ENCODE results near the gene LRRD1.
"Not testable (repeated sequence)": the region's sequence is repeated elsewhere in the genome, so short reads cannot be mapped to it uniquely, and the experiment has no call there.

Gene LRRD1

GRCh38 chr7:92137557-92137956 lies 41.4 kb downstream of the LRRD1 start:
- DNase-seq = no peak

GRCh38 chr7:92135052-92135889 lies 43.7 kb downstream of the LRRD1 start:
- DNase-seq = peak; percentile 4

GRCh38 chr7:92134271-92135051 lies 44.5 kb downstream of the LRRD1 start, which contains the start of gene CYP51A1:
TSS of gene CYP51A1 (minus strand) at chr7:92134477. CDS start at chr7:92134364, 113 bp downstream.
- peak; percentile 91 for DNase-seq

- DNase-seq = peak; percentile 68
Measured at GRCh38 chr7:92133737-92134270, 45.1 kb downstream of the LRRD1 start.

GRCh38 chr7:92133133-92133736 lies 45.7 kb downstream of the LRRD1 start:
- DNase-seq = no peak

- DNase-seq = no peak
Measured at GRCh38 chr7:92131764-92132330, 47.1 kb downstream of the LRRD1 start.

- no peak for DNase-seq
Measured at GRCh38 chr7:92131093-92131492, 47.8 kb downstream of the LRRD1 start.

- DNase-seq = no peak
Measured at GRCh38 chr7:92121681-92122080, 57.3 kb downstream of the LRRD1 start.

GRCh38 chr7:92119213-92119759 lies 59.7 kb downstream of the LRRD1 start:
- no peak for DNase-seq

GRCh38 chr7:92116949-92117348 lies 62.0 kb downstream of the LRRD1 start:
- DNase-seq = no peak

GRCh38 chr7:92115821-92116220 lies 63.1 kb downstream of the LRRD1 start:
- DNase-seq = no peak

GRCh38 chr7:92110857-92111256 lies 68.1 kb downstream of the LRRD1 start:
- DNase-seq = no peak

GRCh38 chr7:92108821-92109220 lies 70.1 kb downstream of the LRRD1 start:
- DNase-seq = no peak

GRCh38 chr7:92102862-92103261 lies 76.1 kb downstream of the LRRD1 start:
- not testable (repeated sequence) for DNase-seq

- no peak for DNase-seq
Measured at GRCh38 chr7:92100534-92100933, 78.4 kb downstream of the LRRD1 start.

- no peak for DNase-seq
Measured at GRCh38 chr7:92095380-92095779, 83.6 kb downstream of the LRRD1 start.
